GM23338 (cell line): ENCODE results near the gene MED9. TPM values are rescaled to one million over a fixed set of nuclear protein-coding genes. Genes with fewer than 3 reads are reported as not detected.

ENCODE experiments used
- ATAC-seq: fragments of 200-7000 bp; cut with Tn5 transposase; 3 replicates; pipeline ENCODE4 v1.9.1; 2020
- DNase-seq: peaks from one replicate; pipeline ENCODE4 v3.0.0-alpha.2; 2015; ENCODE audit warnings: low spot score
- H2AFZ ChIP-seq: fragments of 200-600 bp; sonication (generic); 2 replicates; pipeline ENCODE4 v1.8.0; 2016; ENCODE audit warnings: antibody characterized with exemption, mild to moderate bottlenecking, moderate library complexity
- H3F3A ChIP-seq: fragments of 200-600 bp; sonication (generic); replicated peaks from 2 replicates; pipeline ENCODE4 v1.8.0; 2017; ENCODE audit warnings: antibody characterized with exemption, mixed run types, low read depth
- H3K27ac ChIP-seq: fragments of 200-600 bp; sonication (generic); 2 replicates; pipeline ENCODE4 v1.6.1; 2016; ENCODE audit warnings: low read depth
- H3K27me3 ChIP-seq: fragments of 200-600 bp; sonication (generic); 2 replicates; pipeline ENCODE4 v1.8.0; 2016; ENCODE audit warnings: mild to moderate bottlenecking, mixed run types, moderate library complexity; ENCODE audit not compliant: insufficient read depth
- H3K36me3 ChIP-seq: fragments of 200-600 bp; sonication (generic); 2 replicates; pipeline ENCODE4 v1.8.0; 2016; ENCODE audit warnings: mild to moderate bottlenecking; ENCODE audit not compliant: insufficient read depth
- H3K4me1 ChIP-seq: fragments of 200-600 bp; sonication (generic); 2 replicates; pipeline ENCODE4 v1.8.0; 2016; ENCODE audit warnings: mild to moderate bottlenecking, moderate library complexity; ENCODE audit not compliant: insufficient read depth
- H3K4me2 ChIP-seq: fragments of 200-600 bp; sonication (generic); 2 replicates; pipeline ENCODE4 v1.7.1; 2017; ENCODE audit warnings: mixed run types
- H3K4me3 ChIP-seq: fragments of 200-600 bp; sonication (generic); 2 replicates; pipeline ENCODE4 v1.6.1; 2016; ENCODE audit warnings: mixed run types
- H3K79me2 ChIP-seq: fragments of 200-600 bp; sonication (generic); replicated peaks from 2 replicates; pipeline ENCODE4 v1.8.0; 2017; ENCODE audit warnings: mild to moderate bottlenecking; ENCODE audit not compliant: insufficient read depth
- H3K9me2 ChIP-seq: fragments of 200-600 bp; sonication (generic); 2 replicates; pipeline ENCODE4 v1.8.0; 2017; ENCODE audit not compliant: insufficient read depth
- H4K20me1 ChIP-seq: fragments of 200-600 bp; sonication (generic); replicated peaks from 2 replicates; pipeline ENCODE4 v1.8.0; 2017; ENCODE audit warnings: mild to moderate bottlenecking; ENCODE audit not compliant: insufficient read depth
- H3K27ac Mint-ChIP-seq: 2 replicates; pipeline ENCODE4 v1.8.0; 2020; ENCODE audit warnings: inconsistent platforms, mild to moderate bottlenecking, moderate library complexity, mixed read lengths
- H3K27me3 Mint-ChIP-seq: 3 replicates; pipeline ENCODE4 v1.8.0; 2022; ENCODE audit warnings: low read depth, mild to moderate bottlenecking, moderate library complexity, mixed read lengths, inconsistent platforms; ENCODE audit not compliant: insufficient read depth, poor library complexity
- H3K36me3 Mint-ChIP-seq: 3 replicates; pipeline ENCODE4 v1.8.0; 2021; ENCODE audit warnings: low read depth, mild to moderate bottlenecking, inconsistent platforms, moderate library complexity, mixed read lengths
- H3K4me1 Mint-ChIP-seq: 3 replicates; pipeline ENCODE4 v1.8.0; 2020; ENCODE audit warnings: mild to moderate bottlenecking, inconsistent platforms, mixed read lengths
- H3K4me3 Mint-ChIP-seq: 3 replicates; pipeline ENCODE4 v1.8.0; 2021; ENCODE audit warnings: moderate library complexity, mild to moderate bottlenecking, inconsistent platforms, mixed read lengths
- H3K9me3 Mint-ChIP-seq: 3 replicates; pipeline ENCODE4 v1.8.0; 2020; ENCODE audit warnings: moderate library complexity, mild to moderate bottlenecking, inconsistent platforms, mixed read lengths
- CREB1 ChIP-seq: fragments of 250-450 bp; sonication (Bioruptor Pico); IDR thresholded peaks from 2 replicates; pipeline ENCODE4 v1.5.0; 2020; ENCODE audit warnings: low read depth, mild to moderate bottlenecking, moderate library complexity
- ETS1 ChIP-seq: IDR thresholded peaks from 2 replicates; pipeline ENCODE4 v1.6.1; 2016; ENCODE audit warnings: antibody characterized with exemption
- EZH2 ChIP-seq: fragments of 200-600 bp; sonication (generic); IDR thresholded peaks from one replicate; pipeline ENCODE4 v1.8.0; 2017; ENCODE audit warnings: antibody characterized with exemption, mild to moderate bottlenecking, low read depth; ENCODE audit not compliant: unreplicated experiment
- EZH2phosphoT487 ChIP-seq: fragments of 200-600 bp; sonication (generic); IDR thresholded peaks from one replicate; pipeline ENCODE4 v1.8.1; 2018; ENCODE audit warnings: antibody characterized with exemption; ENCODE audit not compliant: unreplicated experiment
- JUNB ChIP-seq: IDR thresholded peaks from one replicate; pipeline ENCODE4 v1.6.1; 2016; ENCODE audit warnings: antibody characterized with exemption; ENCODE audit not compliant: unreplicated experiment
- NANOG ChIP-seq: IDR thresholded peaks from 2 replicates; pipeline ENCODE4 v1.6.1; 2016; ENCODE audit warnings: antibody characterized with exemption, borderline replicate concordance
- POLR2AphosphoS5 ChIP-seq: IDR thresholded peaks from 2 replicates; pipeline ENCODE4 v1.6.1; 2016; ENCODE audit warnings: antibody characterized with exemption, low read depth
- REST ChIP-seq: IDR thresholded peaks from one replicate; pipeline ENCODE4 v1.6.1; 2018; ENCODE audit warnings: antibody characterized with exemption; ENCODE audit not compliant: unreplicated experiment
- STAT1 ChIP-seq: IDR thresholded peaks from one replicate; pipeline ENCODE4 v1.6.1; 2016; ENCODE audit warnings: antibody characterized with exemption; ENCODE audit not compliant: unreplicated experiment
- ZNF114 ChIP-seq: fragments of 250-450 bp; sonication (Bioruptor Pico); IDR thresholded peaks from 2 replicates; pipeline ENCODE4 v1.5.0; 2020; ENCODE audit warnings: mild to moderate bottlenecking, moderate library complexity
- ZNF331 ChIP-seq: fragments of 250-450 bp; sonication (Bioruptor Pico); IDR thresholded peaks from 2 replicates; pipeline ENCODE4 v1.5.0; 2020; ENCODE audit warnings: low read depth, mild to moderate bottlenecking, moderate library complexity
- polyA plus RNA-seq: library from polyadenylated mRNA; unstranded; fragments of >200 nt; fragmentation: Nextera tagmentation; extraction: Ambion mirVana; gene quantifications from 2 replicates; pipeline ENCODE4 v1.2.1, GENCODE V29; 2016
- total RNA-seq: library from RNA; depleted of rRNA; stranded (reverse); fragments of >200 nt; shearing (Covaris generic); gene quantifications from 2 replicates; pipeline ENCODE4 v1.2.3, GENCODE V29; 2014

Gene MED9
- total and polyA plus RNA-seq, 2 experiments from 2014 or later, result 17.3 to 19.9 TPM

- no peak overlapping the region for H2AFZ ChIP-seq
- H4K20me1 ChIP-seq, result no peaks in the 10 kb centered on the region
- no peaks in the 10 kb centered on the region for H3K36me3 Mint-ChIP-seq
- no peaks in the 10 kb centered on the region for H3K9me2 ChIP-seq
- peaks cover 10% of the 10 kb centered on the region for H3K27me3 Mint-ChIP-seq
- no peak overlapping the region for H3K27ac ChIP-seq
- no peaks in the 10 kb centered on the region for H3K27me3 ChIP-seq
- no peak overlapping the region for H3K4me3 Mint-ChIP-seq
- H3K4me3 ChIP-seq, result no peak overlapping the region
- TF ChIP-seq REST, result no peak
- no peak for TF ChIP-seq STAT1
- TF ChIP-seq JUNB, result no peak
- TF ChIP-seq ETS1, result no peak
- TF ChIP-seq CREB1, result no peak
- no peak for TF ChIP-seq EZH2phosphoT487
- no peak for TF ChIP-seq NANOG
- no peak for TF ChIP-seq ZNF114 (CRISPR knock-in tag)
- no peak for TF ChIP-seq EZH2
- no peak for TF ChIP-seq POLR2AphosphoS5
- DNase-seq (no peak), ATAC-seq (no peak)
- no peak overlapping the region for H3K4me2 ChIP-seq
- no peaks in the 10 kb centered on the region for H3F3A ChIP-seq
- H3K9me3 Mint-ChIP-seq, result no peaks in the 10 kb centered on the region
- no peaks in the 10 kb centered on the region for H3K79me2 ChIP-seq
- no peak overlapping the region for H3K27ac Mint-ChIP-seq
- no peaks in the 10 kb centered on the region for H3K36me3 ChIP-seq
- H3K4me1 Mint-ChIP-seq, result no peaks in the 10 kb centered on the region
- H3K4me1 ChIP-seq, result no peaks in the 10 kb centered on the region
Measured at GRCh38 chr17:17469996-17470395, 6.8 kb upstream of the MED9 start.

DNA sequence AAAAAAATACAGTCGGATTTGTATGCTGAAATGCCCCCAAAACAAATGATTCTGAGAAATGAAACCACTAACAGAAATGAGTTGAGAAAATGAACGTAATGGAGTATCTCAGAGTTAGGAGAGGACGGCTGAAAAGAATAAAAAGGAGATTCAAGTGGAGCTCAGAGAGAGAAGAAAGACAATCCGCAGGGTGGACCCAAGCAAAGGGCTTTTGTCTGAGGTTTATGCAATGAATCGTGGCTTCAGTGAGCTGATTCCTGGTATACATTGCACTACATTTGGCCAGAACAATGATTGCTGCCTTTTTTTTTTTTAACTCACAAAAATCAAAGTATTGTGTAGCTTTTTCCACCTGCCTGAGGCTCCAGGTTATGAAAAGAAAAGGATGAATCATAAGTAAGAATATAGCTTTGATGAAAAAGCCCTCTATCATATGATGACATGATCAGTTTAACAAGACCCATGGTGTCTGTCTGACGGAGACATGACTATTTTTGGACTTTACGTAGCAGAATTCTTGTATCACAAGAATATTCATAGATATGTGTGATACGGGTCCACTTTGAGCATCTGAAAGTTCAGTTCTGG lies 4.4 kb upstream of the MED9 start:
- H3K36me3 ChIP-seq, result no peaks in the 10 kb centered on the region
- peaks cover 3% of the 10 kb centered on the region for H3K4me1 Mint-ChIP-seq
- H3K4me2 ChIP-seq, result no peak overlapping the region
- H2AFZ ChIP-seq, result no peak overlapping the region
- H3K27ac Mint-ChIP-seq, result no peak overlapping the region
- no peak for ATAC-seq
- no peaks in the 10 kb centered on the region for H3K27me3 ChIP-seq
- 0 out of 2 replicates have a peak, but pooled peaks cover under 1% of the 10 kb centered on the region for H3K4me1 ChIP-seq
- H3F3A ChIP-seq, result no peaks in the 10 kb centered on the region
- H3K4me3 ChIP-seq, result no peak overlapping the region
- H3K9me2 ChIP-seq, result no peaks in the 10 kb centered on the region
- H3K27ac ChIP-seq, result no peak overlapping the region
- H3K27me3 Mint-ChIP-seq, result peaks cover 22% of the 10 kb centered on the region
- DNase-seq, result no peak
- no peaks in the 10 kb centered on the region for H3K36me3 Mint-ChIP-seq
- TF ChIP-seq ZNF331 (CRISPR knock-in tag) (no peak), STAT1 (no peak), CREB1 (no peak), ETS1 (no peak), EZH2 (no peak), JUNB (no peak), REST (no peak)
- H3K4me3 Mint-ChIP-seq, result no peak overlapping the region
- H4K20me1 ChIP-seq, result no peaks in the 10 kb centered on the region
- H3K9me3 Mint-ChIP-seq, result no peaks in the 10 kb centered on the region
- H3K79me2 ChIP-seq, result peaks cover 5% of the 10 kb centered on the region
